ENCODE measurements around the gene MARS1. TPM values are rescaled to one million over a fixed set of nuclear protein-coding genes. Genes with fewer than 3 reads are reported as not detected.

The MARS1 gene
- total and polyA plus RNA-seq, 2 experiments from 2014 or later = 266 to 351 TPM

DNA sequence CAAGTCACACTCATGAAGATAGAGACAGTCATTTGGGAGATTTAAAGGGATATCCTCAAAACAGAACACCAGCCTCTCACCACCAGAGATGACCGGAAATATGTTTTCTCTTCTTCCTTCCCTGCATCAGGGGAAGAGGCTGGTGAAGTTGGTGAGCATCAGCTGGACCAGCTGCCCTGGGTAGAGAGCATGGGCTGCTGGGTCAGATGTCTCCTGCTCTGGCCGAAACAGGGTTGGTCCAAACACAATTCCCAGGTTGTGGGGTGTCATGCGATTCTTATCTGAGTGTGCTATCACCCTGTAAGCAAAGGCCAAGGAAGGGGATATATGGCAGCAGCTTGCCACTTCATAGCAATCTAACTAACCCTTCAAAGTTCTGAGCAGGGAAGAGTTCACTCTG, 15.5 kb upstream of the MARS1 start:
- DNase-seq (ENCODE audit: low spot score) (no peak), ATAC-seq (no peak)
- Histone ChIP-seq H3K27ac (ENCODE audit: low read depth) (no peak overlapping the region), H3K36me3 (ENCODE audit: insufficient read depth) (no peaks in the 10 kb centered on the region), H3K4me2 (no peak overlapping the region), H3K27me3 (ENCODE audit: insufficient read depth) (peaks cover 56% of the 10 kb centered on the region), H3K79me2 (replicated peaks; ENCODE audit: insufficient read depth) (no peaks in the 10 kb centered on the region), H3K4me1 (ENCODE audit: insufficient read depth) (peaks cover 23% of the 10 kb centered on the region), H4K20me1 (replicated peaks; ENCODE audit: insufficient read depth) (no peaks in the 10 kb centered on the region), H3F3A (replicated peaks; ENCODE audit: low read depth) (peaks cover 9% of the 10 kb centered on the region), H3K4me3 (no peak overlapping the region), H3K9me2 (ENCODE audit: insufficient read depth) (no peaks in the 10 kb centered on the region), H2AFZ (no peak overlapping the region)
- H3K4me3 Mint-ChIP-seq = no peak overlapping the region
- peaks cover 25% of the 10 kb centered on the region for H3K4me1 Mint-ChIP-seq
- peaks cover 52% of the 10 kb centered on the region for H3K27me3 Mint-ChIP-seq (ENCODE audit: insufficient read depth, low read depth, poor library complexity)
- no peak overlapping the region for H3K27ac Mint-ChIP-seq
- H3K36me3 Mint-ChIP-seq (ENCODE audit: low read depth) = peaks cover 8% of the 10 kb centered on the region; the same call in 2 of the 3 replicates
- TF ChIP-seq ZNF114 (CRISPR knock-in tag; IDR thresholded peaks at IDR 0.05) = no peak
- TF ChIP-seq, protein P1, sequence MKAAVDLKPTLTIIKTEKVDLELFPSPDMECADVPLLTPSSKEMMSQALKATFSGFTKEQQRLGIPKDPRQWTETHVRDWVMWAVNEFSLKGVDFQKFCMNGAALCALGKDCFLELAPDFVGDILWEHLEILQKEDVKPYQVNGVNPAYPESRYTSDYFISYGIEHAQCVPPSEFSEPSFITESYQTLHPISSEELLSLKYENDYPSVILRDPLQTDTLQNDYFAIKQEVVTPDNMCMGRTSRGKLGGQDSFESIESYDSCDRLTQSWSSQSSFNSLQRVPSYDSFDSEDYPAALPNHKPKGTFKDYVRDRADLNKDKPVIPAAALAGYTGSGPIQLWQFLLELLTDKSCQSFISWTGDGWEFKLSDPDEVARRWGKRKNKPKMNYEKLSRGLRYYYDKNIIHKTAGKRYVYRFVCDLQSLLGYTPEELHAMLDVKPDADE (IDR thresholded peaks at IDR 0.05) = no peak
- TF ChIP-seq, protein P2, sequence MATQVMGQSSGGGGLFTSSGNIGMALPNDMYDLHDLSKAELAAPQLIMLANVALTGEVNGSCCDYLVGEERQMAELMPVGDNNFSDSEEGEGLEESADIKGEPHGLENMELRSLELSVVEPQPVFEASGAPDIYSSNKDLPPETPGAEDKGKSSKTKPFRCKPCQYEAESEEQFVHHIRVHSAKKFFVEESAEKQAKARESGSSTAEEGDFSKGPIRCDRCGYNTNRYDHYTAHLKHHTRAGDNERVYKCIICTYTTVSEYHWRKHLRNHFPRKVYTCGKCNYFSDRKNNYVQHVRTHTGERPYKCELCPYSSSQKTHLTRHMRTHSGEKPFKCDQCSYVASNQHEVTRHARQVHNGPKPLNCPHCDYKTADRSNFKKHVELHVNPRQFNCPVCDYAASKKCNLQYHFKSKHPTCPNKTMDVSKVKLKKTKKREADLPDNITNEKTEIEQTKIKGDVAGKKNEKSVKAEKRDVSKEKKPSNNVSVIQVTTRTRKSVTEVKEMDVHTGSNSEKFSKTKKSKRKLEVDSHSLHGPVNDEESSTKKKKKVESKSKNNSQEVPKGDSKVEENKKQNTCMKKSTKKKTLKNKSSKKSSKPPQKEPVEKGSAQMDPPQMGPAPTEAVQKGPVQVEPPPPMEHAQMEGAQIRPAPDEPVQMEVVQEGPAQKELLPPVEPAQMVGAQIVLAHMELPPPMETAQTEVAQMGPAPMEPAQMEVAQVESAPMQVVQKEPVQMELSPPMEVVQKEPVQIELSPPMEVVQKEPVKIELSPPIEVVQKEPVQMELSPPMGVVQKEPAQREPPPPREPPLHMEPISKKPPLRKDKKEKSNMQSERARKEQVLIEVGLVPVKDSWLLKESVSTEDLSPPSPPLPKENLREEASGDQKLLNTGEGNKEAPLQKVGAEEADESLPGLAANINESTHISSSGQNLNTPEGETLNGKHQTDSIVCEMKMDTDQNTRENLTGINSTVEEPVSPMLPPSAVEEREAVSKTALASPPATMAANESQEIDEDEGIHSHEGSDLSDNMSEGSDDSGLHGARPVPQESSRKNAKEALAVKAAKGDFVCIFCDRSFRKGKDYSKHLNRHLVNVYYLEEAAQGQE (IDR thresholded peaks at IDR 0.05; ENCODE audit: unreplicated experiment) = no peak
- no peak for TF ChIP-seq EZH2phosphoT487 (IDR thresholded peaks at IDR 0.05; ENCODE audit: unreplicated experiment)
- TF ChIP-seq JUNB (IDR thresholded peaks at IDR 0.05; ENCODE audit: unreplicated experiment) = no peak
- TF ChIP-seq EZH2 (IDR thresholded peaks at IDR 0.05; ENCODE audit: low read depth, unreplicated experiment) = no peak
- no peak for TF ChIP-seq STAT1 (IDR thresholded peaks at IDR 0.05; ENCODE audit: unreplicated experiment)
- TF ChIP-seq POLR2AphosphoS5 (IDR thresholded peaks at IDR 0.05; ENCODE audit: low read depth) = no peak
- no peak for TF ChIP-seq NANOG (IDR thresholded peaks at IDR 0.05; ENCODE audit: borderline replicate concordance)
- no peak for TF ChIP-seq CREB1 (CRISPR knock-in tag; IDR thresholded peaks at IDR 0.05; ENCODE audit: low read depth)
- no peaks in the 10 kb centered on the region; the same call in 2 of the 3 replicates for H3K9me3 Mint-ChIP-seq

DNA sequence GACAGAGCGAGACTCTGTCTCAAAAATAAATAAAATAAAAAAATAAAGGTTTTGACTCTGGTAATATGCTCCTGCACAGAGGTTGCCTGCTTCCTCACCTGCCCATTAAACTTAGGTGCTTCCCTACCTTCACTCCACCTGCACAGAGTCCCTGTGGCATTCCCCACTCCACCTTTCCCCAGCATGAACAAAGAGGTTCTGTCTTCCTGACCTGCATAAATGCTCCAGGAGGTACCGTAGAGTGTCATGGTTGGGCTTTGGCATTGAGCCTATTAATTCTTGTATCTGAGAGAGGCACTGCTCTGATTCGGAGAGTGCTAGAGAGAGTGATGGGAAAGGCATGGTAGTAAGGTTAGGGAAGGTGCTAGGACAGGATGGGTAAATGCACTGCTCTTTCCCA, 14.5 kb upstream of the MARS1 start:
- no peak overlapping the region for H3K27ac Mint-ChIP-seq
- no peaks in the 10 kb centered on the region; the same call in 2 of the 3 replicates for H3K9me3 Mint-ChIP-seq
- H3K27ac ChIP-seq (ENCODE audit: low read depth) = no peak overlapping the region
- ATAC-seq (no peak), DNase-seq (ENCODE audit: low spot score) (no peak)
- H3K4me1 Mint-ChIP-seq = peaks cover 35% of the 10 kb centered on the region
- no peak overlapping the region for H2AFZ ChIP-seq
- H3K4me1 ChIP-seq (ENCODE audit: insufficient read depth) = peaks cover 28% of the 10 kb centered on the region
- no peak for TF ChIP-seq EZH2phosphoT487 (IDR thresholded peaks at IDR 0.05; ENCODE audit: unreplicated experiment)
- no peak for TF ChIP-seq EZH2 (IDR thresholded peaks at IDR 0.05; ENCODE audit: low read depth, unreplicated experiment)
- no peak for TF ChIP-seq NANOG (IDR thresholded peaks at IDR 0.05; ENCODE audit: borderline replicate concordance)
- TF ChIP-seq, protein P3, sequence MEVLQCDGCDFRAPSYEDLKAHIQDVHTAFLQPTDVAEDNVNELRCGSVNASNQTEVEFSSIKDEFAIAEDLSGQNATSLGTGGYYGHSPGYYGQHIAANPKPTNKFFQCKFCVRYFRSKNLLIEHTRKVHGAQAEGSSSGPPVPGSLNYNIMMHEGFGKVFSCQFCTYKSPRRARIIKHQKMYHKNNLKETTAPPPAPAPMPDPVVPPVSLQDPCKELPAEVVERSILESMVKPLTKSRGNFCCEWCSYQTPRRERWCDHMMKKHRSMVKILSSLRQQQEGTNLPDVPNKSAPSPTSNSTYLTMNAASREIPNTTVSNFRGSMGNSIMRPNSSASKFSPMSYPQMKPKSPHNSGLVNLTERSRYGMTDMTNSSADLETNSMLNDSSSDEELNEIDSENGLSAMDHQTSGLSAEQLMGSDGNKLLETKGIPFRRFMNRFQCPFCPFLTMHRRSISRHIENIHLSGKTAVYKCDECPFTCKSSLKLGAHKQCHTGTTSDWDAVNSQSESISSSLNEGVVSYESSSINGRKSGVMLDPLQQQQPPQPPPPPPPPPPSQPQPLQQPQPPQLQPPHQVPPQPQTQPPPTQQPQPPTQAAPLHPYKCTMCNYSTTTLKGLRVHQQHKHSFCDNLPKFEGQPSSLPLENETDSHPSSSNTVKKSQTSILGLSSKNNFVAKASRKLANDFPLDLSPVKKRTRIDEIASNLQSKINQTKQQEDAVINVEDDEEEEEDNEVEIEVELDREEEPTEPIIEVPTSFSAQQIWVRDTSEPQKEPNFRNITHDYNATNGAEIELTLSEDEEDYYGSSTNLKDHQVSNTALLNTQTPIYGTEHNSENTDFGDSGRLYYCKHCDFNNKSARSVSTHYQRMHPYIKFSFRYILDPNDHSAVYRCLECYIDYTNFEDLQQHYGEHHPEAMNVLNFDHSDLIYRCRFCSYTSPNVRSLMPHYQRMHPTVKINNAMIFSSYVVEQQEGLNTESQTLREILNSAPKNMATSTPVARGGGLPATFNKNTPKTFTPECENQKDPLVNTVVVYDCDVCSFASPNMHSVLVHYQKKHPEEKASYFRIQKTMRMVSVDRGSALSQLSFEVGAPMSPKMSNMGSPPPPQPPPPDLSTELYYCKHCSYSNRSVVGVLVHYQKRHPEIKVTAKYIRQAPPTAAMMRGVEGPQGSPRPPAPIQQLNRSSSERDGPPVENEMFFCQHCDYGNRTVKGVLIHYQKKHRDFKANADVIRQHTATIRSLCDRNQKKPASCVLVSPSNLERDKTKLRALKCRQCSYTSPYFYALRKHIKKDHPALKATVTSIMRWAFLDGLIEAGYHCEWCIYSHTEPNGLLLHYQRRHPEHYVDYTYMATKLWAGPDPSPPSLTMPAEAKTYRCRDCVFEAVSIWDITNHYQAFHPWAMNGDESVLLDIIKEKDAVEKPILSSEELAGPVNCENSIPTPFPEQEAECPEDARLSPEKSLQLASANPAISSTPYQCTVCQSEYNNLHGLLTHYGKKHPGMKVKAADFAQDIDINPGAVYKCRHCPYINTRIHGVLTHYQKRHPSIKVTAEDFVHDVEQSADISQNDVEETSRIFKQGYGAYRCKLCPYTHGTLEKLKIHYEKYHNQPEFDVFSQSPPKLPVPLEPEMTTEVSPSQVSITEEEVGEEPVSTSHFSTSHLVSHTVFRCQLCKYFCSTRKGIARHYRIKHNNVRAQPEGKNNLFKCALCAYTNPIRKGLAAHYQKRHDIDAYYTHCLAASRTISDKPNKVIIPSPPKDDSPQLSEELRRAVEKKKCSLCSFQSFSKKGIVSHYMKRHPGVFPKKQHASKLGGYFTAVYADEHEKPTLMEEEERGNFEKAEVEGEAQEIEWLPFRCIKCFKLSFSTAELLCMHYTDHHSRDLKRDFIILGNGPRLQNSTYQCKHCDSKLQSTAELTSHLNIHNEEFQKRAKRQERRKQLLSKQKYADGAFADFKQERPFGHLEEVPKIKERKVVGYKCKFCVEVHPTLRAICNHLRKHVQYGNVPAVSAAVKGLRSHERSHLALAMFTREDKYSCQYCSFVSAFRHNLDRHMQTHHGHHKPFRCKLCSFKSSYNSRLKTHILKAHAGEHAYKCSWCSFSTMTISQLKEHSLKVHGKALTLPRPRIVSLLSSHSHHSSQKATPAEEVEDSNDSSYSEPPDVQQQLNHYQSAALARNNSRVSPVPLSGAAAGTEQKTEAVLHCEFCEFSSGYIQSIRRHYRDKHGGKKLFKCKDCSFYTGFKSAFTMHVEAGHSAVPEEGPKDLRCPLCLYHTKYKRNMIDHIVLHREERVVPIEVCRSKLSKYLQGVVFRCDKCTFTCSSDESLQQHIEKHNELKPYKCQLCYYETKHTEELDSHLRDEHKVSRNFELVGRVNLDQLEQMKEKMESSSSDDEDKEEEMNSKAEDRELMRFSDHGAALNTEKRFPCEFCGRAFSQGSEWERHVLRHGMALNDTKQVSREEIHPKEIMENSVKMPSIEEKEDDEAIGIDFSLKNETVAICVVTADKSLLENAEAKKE (CRISPR knock-in tag; IDR thresholded peaks at IDR 0.05) = no peak
- no peak overlapping the region; the same call in 2 of the 3 replicates for H3K4me3 Mint-ChIP-seq
- H3K27me3 ChIP-seq (ENCODE audit: insufficient read depth) = peaks cover 57% of the 10 kb centered on the region
- H3K27me3 Mint-ChIP-seq (ENCODE audit: insufficient read depth, low read depth, poor library complexity) = peaks cover 57% of the 10 kb centered on the region
- H3K4me2 ChIP-seq = no peak overlapping the region
- no peaks in the 10 kb centered on the region for H3K79me2 ChIP-seq (replicated peaks; ENCODE audit: insufficient read depth)
- no peak overlapping the region for H3K4me3 ChIP-seq
- peaks cover 9% of the 10 kb centered on the region for H3F3A ChIP-seq (replicated peaks; ENCODE audit: low read depth)
- no peaks in the 10 kb centered on the region for H4K20me1 ChIP-seq (replicated peaks; ENCODE audit: insufficient read depth)
- peaks cover 8% of the 10 kb centered on the region; the same call in 2 of the 3 replicates for H3K36me3 Mint-ChIP-seq (ENCODE audit: low read depth)
- no peaks in the 10 kb centered on the region for H3K9me2 ChIP-seq (ENCODE audit: insufficient read depth)
- H3K36me3 ChIP-seq (ENCODE audit: insufficient read depth) = no peaks in the 10 kb centered on the region

All from GM23338 (cell line).